GM12891 (cell line): ENCODE measurements around the gene ATG4A.

Source experiments
- POLR2A ChIP-seq: IDR thresholded peaks from 2 replicates; pipeline ENCODE4 v1.6.1; 2011; ENCODE audit warnings: low read depth, low read length, control low read depth
- POLR2AphosphoS5 ChIP-seq: IDR thresholded peaks from 2 replicates; pipeline ENCODE4 v1.6.1; 2011; ENCODE audit warnings: low read depth, low read length, control low read depth
- SPI1 ChIP-seq: IDR thresholded peaks from 2 replicates; pipeline ENCODE4 v1.6.1; 2011; ENCODE audit warnings: low read depth, low read length, control low read depth

DNA sequence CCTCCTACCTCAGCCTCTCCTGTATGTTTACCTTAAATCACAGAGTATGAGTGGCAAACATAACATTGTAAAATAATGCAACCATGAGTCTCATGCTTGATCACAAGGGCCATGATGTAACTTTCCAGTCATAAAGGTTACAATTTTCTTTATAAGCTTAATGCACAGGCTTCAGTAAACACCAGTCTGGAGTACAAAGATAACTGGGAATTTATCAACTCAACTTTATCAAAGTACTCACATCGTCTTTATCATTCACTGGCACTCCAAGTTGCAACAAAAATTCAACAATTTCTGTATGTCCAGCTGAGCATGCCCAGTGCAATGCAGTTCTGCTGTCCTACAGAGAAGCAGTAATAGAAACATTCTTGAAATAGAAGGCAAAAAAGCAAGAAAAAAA, 3.1 kb upstream of the ATG4A start:
- TF ChIP-seq SPI1 (no peak), POLR2A (no peak), POLR2AphosphoS5 (no peak)
